SK-N-MC (cell line): ENCODE measurements around the gene PAXX.

Experiments
- EZH2 ChIP-seq: fragments of 200-600 bp; sonication (generic); IDR thresholded peaks from one replicate; pipeline ENCODE4 v1.6.1; 2017; ENCODE audit warnings: antibody characterized with exemption
- POLR2AphosphoS5 ChIP-seq: IDR thresholded peaks from 2 replicates; pipeline ENCODE4 v1.6.1; 2012; ENCODE audit warnings: mild to moderate bottlenecking, low read depth, low read length, borderline replicate concordance

GRCh38 chr9:137017791-137018497, 25.7 kb downstream of the PAXX start:
- TF ChIP-seq POLR2AphosphoS5 (no peak), EZH2 (no peak)
